IPS-18c (cell line): Measurements from ENCODE around the gene ACO2.
"Not testable (repeated sequence)": the region's sequence is repeated elsewhere in the genome, so short reads cannot be mapped to it uniquely, and the experiment has no call there.

Experiments
- H3K4me3 ChIP-seq: 2 replicates; pipeline ENCODE4 v1.7.0; 2013; ENCODE audit warnings: low read depth, mild to moderate bottlenecking, low read length, moderate library complexity; ENCODE audit not compliant: insufficient read depth
- H3K9me3 ChIP-seq: one replicate; pipeline ENCODE4 v1.6.1; 2013; ENCODE audit warnings: mild to moderate bottlenecking, low read length, moderate library complexity; ENCODE audit not compliant: control insufficient read depth, insufficient read depth

Gene ACO2

GRCh38 chr22:41543854-41544670 lies 75.1 kb downstream of the ACO2 start, which contains the start of gene POLR3H:
Gene POLR3H, minus strand, starts transcription at chr22:41544470. Its CDS starts 369 bp downstream, at chr22:41544101.
- H3K4me3 ChIP-seq = peak within 1 kb of the TSS; percentile 89
- no peaks in the 10 kb centered on the region for H3K9me3 ChIP-seq

- Histone ChIP-seq H3K9me3 (no peaks in the 10 kb centered on the region), H3K4me3 (peak overlapping the region; percentile 20; the same call in 1 of the 2 replicates)
These were observed 76.0 kb downstream of the ACO2 start for GRCh38 chr22:41544671-41545476.

GRCh38 chr22:41548830-41549211 lies 79.9 kb downstream of the ACO2 start:
- Histone ChIP-seq H3K9me3 (no peaks in the 10 kb centered on the region), H3K4me3 (no peak overlapping the region)

GRCh38 chr22:41550952-41551491 lies 82.1 kb downstream of the ACO2 start:
- Histone ChIP-seq H3K9me3 (no peaks in the 10 kb centered on the region), H3K4me3 (no peak overlapping the region)

- Histone ChIP-seq H3K9me3 (no peaks in the 10 kb centered on the region), H3K4me3 (no peak overlapping the region)
These were observed 83.1 kb downstream of the ACO2 start for GRCh38 chr22:41551877-41552582.

GRCh38 chr22:41555325-41555982 lies 86.5 kb downstream of the ACO2 start:
- Histone ChIP-seq H3K9me3 (no peaks in the 10 kb centered on the region), H3K4me3 (no peak overlapping the region)

- Histone ChIP-seq H3K9me3 (no peaks in the 10 kb centered on the region), H3K4me3 (no peak overlapping the region)
These were observed 87.6 kb downstream of the ACO2 start for GRCh38 chr22:41556561-41556960.

- Histone ChIP-seq H3K4me3 (no peak overlapping the region), H3K9me3 (no peaks in the 10 kb centered on the region)
These were observed 88.7 kb downstream of the ACO2 start for GRCh38 chr22:41557401-41558240.

- not testable (repeated sequence) for H3K9me3 ChIP-seq
These were observed 89.3 kb downstream of the ACO2 start for GRCh38 chr22:41558241-41558630.

GRCh38 chr22:41560095-41560471 lies 91.2 kb downstream of the ACO2 start:
- H3K4me3 ChIP-seq = no peak overlapping the region
- H3K9me3 ChIP-seq = no peaks in the 10 kb centered on the region

More at GRCh38 chr22:41558241-41558630, 89.3 kb downstream of the ACO2 start:
- H3K4me3 ChIP-seq = not testable (repeated sequence)

GRCh38 chr22:41561335-41561734 lies 92.4 kb downstream of the ACO2 start:
- H3K9me3 ChIP-seq = no peaks in the 10 kb centered on the region
- H3K4me3 ChIP-seq = no peak overlapping the region; the same call in 1 of the 2 replicates

- H3K9me3 ChIP-seq = no peaks in the 10 kb centered on the region
- H3K4me3 ChIP-seq = no peak overlapping the region; the same call in 1 of the 2 replicates
These were observed 92.9 kb downstream of the ACO2 start for GRCh38 chr22:41561788-41562187.

- no peak overlapping the region for H3K4me3 ChIP-seq
- H3K9me3 ChIP-seq = no peaks in the 10 kb centered on the region
These were observed 93.5 kb downstream of the ACO2 start for GRCh38 chr22:41562461-41562860.

- no peaks in the 10 kb centered on the region for H3K9me3 ChIP-seq
- peak overlapping the region; percentile 3; the same call in 1 of the 2 replicates for H3K4me3 ChIP-seq
These were observed 94.3 kb downstream of the ACO2 start for GRCh38 chr22:41563051-41563711.

- no peaks in the 10 kb centered on the region for H3K9me3 ChIP-seq
- H3K4me3 ChIP-seq = no peak overlapping the region
These were observed 95.6 kb downstream of the ACO2 start for GRCh38 chr22:41564563-41564962.
